Calu3 (cell line): ENCODE measurements around the gene BCAT1. TPM values are rescaled to one million over a fixed set of nuclear protein-coding genes. Genes with fewer than 3 reads are reported as not detected.

Experiments
- BruUV-seq: library from RNA; stranded (reverse); fragments of 400-500 nt; replicated peaks from 2 replicates; lab custom pipeline; 2021; lab: Mats Ljungman, UMichigan
- CTCF ChIA-PET: fragments of 300-600 bp; sonication (Branson Sonifier 250); formaldehyde crosslinking; loops from one replicate; lab custom pipeline; 2022; ENCODE audit warnings: antibody characterized with exemption; lab: Charles Lee
- DNase-seq: peaks from one replicate; pipeline ENCODE4 v3.0.0; 2022
- H3K27ac Mint-ChIP-seq: one replicate; pipeline ENCODE4 v1.8.0; 2022; ENCODE audit warnings: mixed read lengths; ENCODE audit not compliant: unreplicated experiment
- H3K27me3 Mint-ChIP-seq: one replicate; pipeline ENCODE4 v1.8.0; 2022; ENCODE audit warnings: mixed read lengths; ENCODE audit not compliant: unreplicated experiment
- H3K36me3 Mint-ChIP-seq: one replicate; pipeline ENCODE4 v1.8.0; 2022; ENCODE audit warnings: mild to moderate bottlenecking, moderate library complexity, mixed read lengths; ENCODE audit not compliant: insufficient read depth, unreplicated experiment
- H3K4me1 Mint-ChIP-seq: one replicate; pipeline ENCODE4 v1.8.0; 2022; ENCODE audit warnings: mild to moderate bottlenecking, low read depth, mixed read lengths; ENCODE audit not compliant: unreplicated experiment
- H3K4me3 Mint-ChIP-seq: one replicate; pipeline ENCODE4 v1.8.0; 2022; ENCODE audit warnings: mild to moderate bottlenecking, low read depth, moderate library complexity, mixed read lengths; ENCODE audit not compliant: unreplicated experiment
- H3K9me3 Mint-ChIP-seq: one replicate; pipeline ENCODE4 v1.8.0; 2022; ENCODE audit warnings: low read depth, mixed read lengths; ENCODE audit not compliant: unreplicated experiment
- CTCF ChIP-seq: fragments of 200-600 bp; IDR thresholded peaks from one replicate; pipeline ENCODE4 v1.8.0; 2022; ENCODE audit warnings: antibody characterized with exemption; ENCODE audit not compliant: unreplicated experiment
- intact Hi-C: fragments of 100-400 bp; cut with micrococcal nuclease; formaldehyde crosslinking; loops from one replicate; pipeline ENCODE4 v1.10.0; 2022; ENCODE audit not compliant: unreplicated experiment
- total RNA-seq: library from RNA; stranded (reverse); gene quantifications from 2 replicates; pipeline ENCODE4 v1.2.3, GENCODE V29; 2022

BCAT1 gene
- total RNA-seq, 1 experiment from 2014 or later, result 4.0 TPM

GRCh38 chr12:24921251-24922038 lies 27.5 kb downstream of the BCAT1 start:
- H3K9me3 Mint-ChIP-seq, result no peaks in the 10 kb centered on the region
- TF ChIP-seq CTCF, result no peak
- H3K4me3 Mint-ChIP-seq, result no peak overlapping the region
- H3K4me1 Mint-ChIP-seq, result peaks cover 8% of the 10 kb centered on the region
- H3K27me3 Mint-ChIP-seq, result no peaks in the 10 kb centered on the region
- no peak for DNase-seq
- no TSS peak for BruUV-seq
- no peaks in the 10 kb centered on the region for H3K36me3 Mint-ChIP-seq
- CTCF ChIA-PET, result no interaction called here
- intact Hi-C loops, result no loop called here
- H3K27ac Mint-ChIP-seq, result no peak overlapping the region

- H3K9me3 Mint-ChIP-seq, result no peaks in the 10 kb centered on the region
- H3K4me3 Mint-ChIP-seq, result no peak overlapping the region
- H3K27me3 Mint-ChIP-seq, result no peaks in the 10 kb centered on the region
- no peak for DNase-seq
- H3K36me3 Mint-ChIP-seq, result no peaks in the 10 kb centered on the region
- intact Hi-C loops, result no loop called here
- no TSS peak for BruUV-seq
- no peak overlapping the region for H3K27ac Mint-ChIP-seq
- CTCF ChIA-PET, result no interaction called here
- H3K4me1 Mint-ChIP-seq, result peaks cover 8% of the 10 kb centered on the region
- TF ChIP-seq CTCF, result no peak
Measured at GRCh38 chr12:24920141-24920540, 28.8 kb downstream of the BCAT1 start.

DNA sequence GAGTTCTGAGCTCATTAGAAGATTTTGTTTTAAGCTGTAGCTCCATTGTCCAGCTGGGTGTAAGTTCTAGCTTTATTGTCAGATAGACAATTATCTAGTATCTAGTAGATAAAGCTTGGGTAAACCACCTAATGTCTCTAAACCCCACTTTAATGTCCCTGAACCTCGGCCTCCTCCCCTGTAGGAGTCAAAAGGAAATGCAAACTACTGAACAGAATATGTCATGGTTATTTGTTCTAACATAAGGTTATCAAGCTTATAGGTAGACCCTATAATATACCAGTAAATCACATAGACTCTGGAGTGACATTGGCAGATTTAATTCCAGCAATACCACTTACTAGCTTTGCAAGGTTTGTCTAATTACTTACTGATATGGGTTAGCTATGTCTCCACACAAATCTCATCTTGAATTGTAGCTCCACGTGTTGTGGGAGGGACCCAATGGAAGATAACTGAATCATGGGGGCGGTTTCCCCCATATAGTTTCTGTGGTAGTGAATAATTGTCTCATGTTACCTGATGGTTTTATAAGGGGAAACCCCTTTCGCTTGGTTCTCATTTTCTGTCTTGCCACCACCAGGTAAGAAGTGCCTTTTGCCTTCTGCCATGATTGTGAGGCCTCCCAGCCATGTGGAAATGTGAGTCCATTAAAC lies 29.4 kb downstream of the BCAT1 start:
- Mint-ChIP-seq H3K4me3 (no peak overlapping the region), H3K4me1 (peaks cover 8% of the 10 kb centered on the region), H3K36me3 (no peaks in the 10 kb centered on the region), H3K9me3 (no peaks in the 10 kb centered on the region), H3K27me3 (no peaks in the 10 kb centered on the region), H3K27ac (no peak overlapping the region)
- TF ChIP-seq CTCF, result no peak
- intact Hi-C loops, result no loop called here
- no peak for DNase-seq
- no TSS peak for BruUV-seq
- CTCF ChIA-PET, result no interaction called here

DNA sequence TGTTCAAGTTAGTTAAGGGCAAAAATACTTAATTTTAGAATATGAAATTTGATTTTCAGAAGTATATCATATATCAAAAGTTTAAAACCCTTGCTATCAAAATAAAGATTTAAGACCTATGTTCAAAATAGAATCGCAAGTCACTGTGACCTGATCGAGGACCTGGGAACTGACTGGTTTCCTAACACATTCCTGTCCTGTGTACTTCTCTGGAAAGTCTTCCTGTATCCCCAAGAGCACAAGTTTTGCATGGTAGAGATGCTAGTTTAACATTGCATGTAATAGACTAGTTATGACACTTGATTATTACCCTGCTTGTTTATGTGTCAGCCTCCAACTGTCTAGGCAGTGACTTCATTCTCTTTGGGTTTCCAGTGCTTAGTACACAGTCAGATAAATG lies 30.3 kb downstream of the BCAT1 start:
- Mint-ChIP-seq H3K36me3 (no peaks in the 10 kb centered on the region), H3K27ac (no peak overlapping the region), H3K4me1 (peaks cover 8% of the 10 kb centered on the region), H3K27me3 (no peaks in the 10 kb centered on the region), H3K9me3 (no peaks in the 10 kb centered on the region), H3K4me3 (no peak overlapping the region)
- CTCF ChIA-PET, result no interaction called here
- intact Hi-C loops, result no loop called here
- no peak for TF ChIP-seq CTCF
- no TSS peak for BruUV-seq
- DNase-seq, result no peak
